ENCODE results near the gene RHOXF2.
"Not testable (repeated sequence)": the region's sequence is repeated elsewhere in the genome, so short reads cannot be mapped to it uniquely, and the experiment has no call there.

Gene RHOXF2

DNA sequence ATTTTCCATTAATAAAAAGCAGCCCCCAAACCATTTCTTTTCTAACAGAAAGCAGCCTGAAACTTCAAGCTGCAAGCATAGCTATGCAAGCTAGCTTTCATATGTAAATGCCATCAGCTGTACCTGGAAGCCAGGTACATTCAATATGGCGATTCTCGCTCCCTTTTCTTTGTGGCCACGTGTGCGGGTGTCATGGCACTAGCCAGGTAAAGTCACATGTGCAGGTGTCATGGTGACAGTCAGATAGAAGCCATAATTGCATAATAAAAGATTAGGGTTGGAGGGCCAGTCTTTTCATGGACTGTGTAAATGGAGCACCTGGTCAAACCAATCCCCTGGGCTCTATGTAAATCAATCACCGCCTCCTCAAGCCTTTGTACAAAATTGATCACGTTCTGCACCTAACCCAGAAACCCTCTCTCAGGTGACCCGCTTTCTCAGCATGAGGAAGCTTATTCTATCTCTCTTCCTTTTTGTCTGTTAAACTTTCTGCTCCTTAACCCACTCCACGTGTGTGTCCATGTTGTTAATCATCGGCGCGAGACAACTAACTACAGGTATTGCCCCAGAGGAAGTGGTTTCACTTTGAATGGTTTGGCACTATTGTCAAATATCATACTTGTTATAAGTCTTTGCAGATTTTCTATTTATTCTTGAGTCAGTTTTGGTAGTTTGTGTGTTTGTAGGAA, 18.0 kb upstream of the RHOXF2 start:
- no peak for DNase-seq
- Histone ChIP-seq H3K9me3 (ENCODE audit: control insufficient read depth, low read length) (no peaks in the 10 kb centered on the region), H3K27me3 (replicated peaks; ENCODE audit: control insufficient read depth, insufficient read depth, low read length, poor library complexity, severe bottlenecking) (no peaks in the 10 kb centered on the region), H3K4me3 (ENCODE audit: insufficient read depth, low read depth, low read length, poor library complexity, severe bottlenecking) (no peak overlapping the region), H3K36me3 (ENCODE audit: control insufficient read depth, insufficient read depth, low read length) (no peaks in the 10 kb centered on the region), H3K4me1 (ENCODE audit: control insufficient read depth, insufficient read depth, low read length, poor library complexity, severe bottlenecking) (no peaks in the 10 kb centered on the region), H3K27ac (ENCODE audit: insufficient read depth, low read length, poor library complexity, severe bottlenecking) (no peak overlapping the region)

DNA sequence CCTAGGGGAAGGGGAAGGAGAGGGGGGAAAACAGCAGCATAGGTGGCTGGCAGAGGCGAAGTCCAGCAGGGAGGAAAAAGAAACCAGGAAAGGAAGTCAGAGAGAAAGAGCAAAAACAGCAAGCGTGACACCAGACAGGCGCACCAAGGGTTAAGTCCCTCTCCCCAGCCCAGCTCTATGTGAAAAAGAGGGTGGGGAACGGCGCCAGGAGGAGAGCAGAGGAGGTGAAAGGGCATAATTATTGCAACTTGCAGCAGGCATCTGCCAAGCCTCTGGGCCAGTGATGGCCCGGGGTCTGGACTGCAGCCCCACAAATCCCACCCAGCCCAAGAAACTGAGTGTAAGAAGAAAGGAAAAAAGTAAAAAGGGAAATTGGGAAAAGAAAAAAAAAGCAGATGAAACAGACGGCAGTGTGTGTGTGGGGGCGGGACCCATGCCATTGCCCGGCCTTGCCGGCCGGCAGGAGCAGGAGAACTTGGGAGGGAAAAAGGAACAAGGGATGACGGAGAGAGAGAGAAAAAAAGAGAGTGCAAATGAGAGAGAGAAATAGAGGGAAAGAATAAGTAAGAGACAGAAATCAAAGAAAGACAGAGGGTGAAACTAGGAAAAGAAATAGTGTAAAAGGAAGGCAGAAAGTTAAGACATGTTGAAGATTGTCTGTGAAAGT, 14.1 kb upstream of the RHOXF2 start:
- no peak overlapping the region for H3K27ac ChIP-seq (ENCODE audit: insufficient read depth, low read length, poor library complexity, severe bottlenecking)
- no peak overlapping the region for H3K4me3 ChIP-seq (ENCODE audit: insufficient read depth, low read depth, low read length, poor library complexity, severe bottlenecking)
- H3K4me1 ChIP-seq (ENCODE audit: control insufficient read depth, insufficient read depth, low read length, poor library complexity, severe bottlenecking): no peaks in the 10 kb centered on the region
- H3K36me3 ChIP-seq (ENCODE audit: control insufficient read depth, insufficient read depth, low read length): no peaks in the 10 kb centered on the region
- no peaks in the 10 kb centered on the region for H3K27me3 ChIP-seq (replicated peaks; ENCODE audit: control insufficient read depth, insufficient read depth, low read length, poor library complexity, severe bottlenecking)
- no peaks in the 10 kb centered on the region for H3K9me3 ChIP-seq (ENCODE audit: control insufficient read depth, low read length)
- no peak for DNase-seq

DNA sequence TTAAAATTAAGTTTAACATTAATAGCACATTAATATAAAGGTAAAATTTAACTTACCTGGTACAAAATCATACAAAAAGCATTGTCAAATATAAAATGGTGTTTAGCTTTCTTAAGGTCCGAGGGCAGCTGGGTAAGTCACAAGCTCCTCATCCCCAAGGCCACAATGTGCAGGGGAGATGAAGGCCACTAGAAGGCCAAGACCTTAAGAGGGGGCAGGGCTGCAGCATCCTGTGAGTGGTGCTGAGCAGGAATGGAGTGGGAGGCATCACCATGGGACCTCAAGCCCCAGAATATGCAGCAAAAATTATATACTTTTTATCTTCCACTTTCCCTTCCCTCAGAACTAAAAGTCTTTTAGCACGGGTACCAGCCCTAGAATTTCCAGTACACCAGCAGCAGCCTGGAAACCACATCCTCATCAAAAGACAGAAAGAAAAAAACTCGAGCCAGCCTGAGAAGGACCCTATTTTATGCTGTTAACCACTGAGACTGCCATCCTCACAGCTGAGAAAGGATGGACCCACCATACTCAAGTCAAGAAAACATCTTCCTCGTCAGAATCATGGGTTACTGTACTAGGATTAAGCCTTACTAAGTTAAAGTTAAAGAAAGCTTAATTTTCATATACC, 13.0 kb upstream of the RHOXF2 start:
- H3K36me3 ChIP-seq (ENCODE audit: control insufficient read depth, insufficient read depth, low read length): no peaks in the 10 kb centered on the region
- no peaks in the 10 kb centered on the region for H3K27me3 ChIP-seq (replicated peaks; ENCODE audit: control insufficient read depth, insufficient read depth, low read length, poor library complexity, severe bottlenecking)
- no peak for DNase-seq
- H3K9me3 ChIP-seq (ENCODE audit: control insufficient read depth, low read length): no peaks in the 10 kb centered on the region
- no peaks in the 10 kb centered on the region for H3K4me1 ChIP-seq (ENCODE audit: control insufficient read depth, insufficient read depth, low read length, poor library complexity, severe bottlenecking)
- no peak overlapping the region for H3K4me3 ChIP-seq (ENCODE audit: insufficient read depth, low read depth, low read length, poor library complexity, severe bottlenecking)
- H3K27ac ChIP-seq (ENCODE audit: insufficient read depth, low read length, poor library complexity, severe bottlenecking): no peak overlapping the region

GRCh38 chrX:120146323-120146722, 12.1 kb upstream of the RHOXF2 start:
- not testable (repeated sequence) for H3K4me1 ChIP-seq (ENCODE audit: control insufficient read depth, insufficient read depth, low read length, poor library complexity, severe bottlenecking); H3K9me3 ChIP-seq (ENCODE audit: control insufficient read depth, low read length); H3K27ac ChIP-seq (ENCODE audit: insufficient read depth, low read length, poor library complexity, severe bottlenecking); DNase-seq; H3K36me3 ChIP-seq (ENCODE audit: control insufficient read depth, insufficient read depth, low read length); H3K27me3 ChIP-seq (replicated peaks; ENCODE audit: control insufficient read depth, insufficient read depth, low read length, poor library complexity, severe bottlenecking); H3K4me3 ChIP-seq (ENCODE audit: insufficient read depth, low read depth, low read length, poor library complexity, severe bottlenecking)

- DNase-seq: no peak
- H3K36me3 ChIP-seq (ENCODE audit: control insufficient read depth, insufficient read depth, low read length): no peaks in the 10 kb centered on the region
- H3K9me3 ChIP-seq (ENCODE audit: control insufficient read depth, low read length): no peaks in the 10 kb centered on the region
- H3K4me1 ChIP-seq (ENCODE audit: control insufficient read depth, insufficient read depth, low read length, poor library complexity, severe bottlenecking): no peaks in the 10 kb centered on the region
- no peak overlapping the region for H3K27ac ChIP-seq (ENCODE audit: insufficient read depth, low read length, poor library complexity, severe bottlenecking)
- no peak overlapping the region for H3K4me3 ChIP-seq (ENCODE audit: insufficient read depth, low read depth, low read length, poor library complexity, severe bottlenecking)
- no peaks in the 10 kb centered on the region for H3K27me3 ChIP-seq (replicated peaks; ENCODE audit: control insufficient read depth, insufficient read depth, low read length, poor library complexity, severe bottlenecking)
Observed at GRCh38 chrX:120147537-120147936, 10.9 kb upstream of the RHOXF2 start.

DNA sequence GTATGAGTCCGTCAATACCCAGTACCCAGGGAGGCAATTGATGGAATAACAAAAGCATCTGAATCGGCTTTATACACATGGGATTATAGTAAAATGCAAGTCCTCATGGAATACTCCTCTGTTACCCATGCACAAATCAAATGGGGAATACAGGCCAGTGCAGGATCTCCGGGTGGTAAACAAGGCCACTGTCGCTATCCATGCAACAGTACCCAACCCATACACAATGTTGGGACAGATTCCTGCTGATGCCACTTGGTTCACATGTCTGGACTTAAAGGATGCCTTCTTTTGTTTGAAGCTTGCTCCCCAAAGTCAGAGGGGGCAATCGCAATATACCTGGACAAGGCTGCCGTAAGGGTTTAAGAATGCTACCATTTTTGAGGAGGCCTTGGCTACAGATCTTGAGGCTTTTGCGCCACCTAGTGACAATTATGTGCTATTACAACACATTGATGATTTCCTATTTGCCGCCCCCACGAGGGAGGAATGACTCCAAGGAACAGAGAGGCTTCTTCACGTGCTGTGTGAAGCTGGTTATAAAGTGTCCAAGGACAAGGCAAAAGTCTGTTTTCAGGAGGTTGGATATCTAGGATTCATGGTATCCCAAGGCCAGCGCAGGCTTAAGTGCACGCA, 8.2 kb upstream of the RHOXF2 start:
- H3K9me3 ChIP-seq (ENCODE audit: control insufficient read depth, low read length); H3K4me3 ChIP-seq (ENCODE audit: insufficient read depth, low read depth, low read length, poor library complexity, severe bottlenecking); H3K27me3 ChIP-seq (replicated peaks; ENCODE audit: control insufficient read depth, insufficient read depth, low read length, poor library complexity, severe bottlenecking); H3K36me3 ChIP-seq (ENCODE audit: control insufficient read depth, insufficient read depth, low read length); H3K4me1 ChIP-seq (ENCODE audit: control insufficient read depth, insufficient read depth, low read length, poor library complexity, severe bottlenecking); DNase-seq; H3K27ac ChIP-seq (ENCODE audit: insufficient read depth, low read length, poor library complexity, severe bottlenecking): not testable (repeated sequence)

DNA sequence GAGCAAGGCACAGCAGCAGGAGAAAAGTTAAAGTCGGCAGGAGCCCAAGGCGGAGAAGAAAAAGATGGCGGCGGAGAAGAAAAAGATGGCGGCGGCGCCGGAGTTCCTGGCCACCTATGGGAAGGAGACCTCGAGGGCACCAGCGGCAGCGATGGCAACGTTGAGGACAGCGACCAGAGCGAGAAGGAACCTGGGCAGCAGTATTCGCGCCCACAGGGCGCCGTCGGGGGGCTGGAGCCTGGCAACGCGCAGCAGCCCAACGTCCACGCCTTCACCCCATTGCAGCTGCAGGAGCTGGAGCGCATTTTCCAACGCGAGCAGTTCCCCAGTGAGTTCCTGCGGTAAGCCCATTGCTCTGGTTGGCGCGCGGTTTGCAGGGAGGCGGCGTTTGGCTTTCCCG, 673 bp downstream of the RHOXF2 start:
- not testable (repeated sequence) for H3K36me3 ChIP-seq (ENCODE audit: control insufficient read depth, insufficient read depth, low read length); H3K27ac ChIP-seq (ENCODE audit: insufficient read depth, low read length, poor library complexity, severe bottlenecking); H3K4me3 ChIP-seq (ENCODE audit: insufficient read depth, low read depth, low read length, poor library complexity, severe bottlenecking); H3K27me3 ChIP-seq (replicated peaks; ENCODE audit: control insufficient read depth, insufficient read depth, low read length, poor library complexity, severe bottlenecking); DNase-seq; H3K4me1 ChIP-seq (ENCODE audit: control insufficient read depth, insufficient read depth, low read length, poor library complexity, severe bottlenecking); H3K9me3 ChIP-seq (ENCODE audit: control insufficient read depth, low read length)

DNA sequence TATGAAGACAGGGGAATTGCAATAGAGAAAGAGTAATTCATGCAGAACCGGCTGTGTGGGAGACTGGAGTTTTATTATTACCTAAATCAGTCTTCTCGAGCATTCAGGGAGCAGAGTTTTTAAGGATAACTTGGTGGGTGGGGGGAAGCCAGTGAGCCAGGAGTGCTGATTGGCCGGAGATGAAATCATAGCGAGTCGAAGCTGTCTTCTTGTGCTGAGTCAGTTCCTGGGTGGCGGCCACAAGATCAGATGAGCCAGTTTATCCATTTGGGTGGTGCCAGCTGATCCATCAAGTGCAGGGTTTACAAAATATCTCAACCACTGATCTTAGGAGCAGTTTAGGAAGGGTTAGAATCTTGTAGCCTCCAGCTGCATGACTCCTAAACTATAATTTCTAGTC, 34.8 kb downstream of the RHOXF2 start:
- not testable (repeated sequence) for H3K27me3 ChIP-seq (replicated peaks; ENCODE audit: control insufficient read depth, insufficient read depth, low read length, poor library complexity, severe bottlenecking); H3K4me1 ChIP-seq (ENCODE audit: control insufficient read depth, insufficient read depth, low read length, poor library complexity, severe bottlenecking); H3K36me3 ChIP-seq (ENCODE audit: control insufficient read depth, insufficient read depth, low read length); DNase-seq; H3K27ac ChIP-seq (ENCODE audit: insufficient read depth, low read length, poor library complexity, severe bottlenecking); H3K4me3 ChIP-seq (ENCODE audit: insufficient read depth, low read depth, low read length, poor library complexity, severe bottlenecking); H3K9me3 ChIP-seq (ENCODE audit: control insufficient read depth, low read length)

- not testable (repeated sequence) for H3K4me1 ChIP-seq (ENCODE audit: control insufficient read depth, insufficient read depth, low read length, poor library complexity, severe bottlenecking); H3K27me3 ChIP-seq (replicated peaks; ENCODE audit: control insufficient read depth, insufficient read depth, low read length, poor library complexity, severe bottlenecking); H3K9me3 ChIP-seq (ENCODE audit: control insufficient read depth, low read length); H3K27ac ChIP-seq (ENCODE audit: insufficient read depth, low read length, poor library complexity, severe bottlenecking); H3K4me3 ChIP-seq (ENCODE audit: insufficient read depth, low read depth, low read length, poor library complexity, severe bottlenecking); DNase-seq; H3K36me3 ChIP-seq (ENCODE audit: control insufficient read depth, insufficient read depth, low read length)
Observed at GRCh38 chrX:120193720-120194119, 35.3 kb downstream of the RHOXF2 start.

- not testable (repeated sequence) for H3K27me3 ChIP-seq (replicated peaks; ENCODE audit: control insufficient read depth, insufficient read depth, low read length, poor library complexity, severe bottlenecking); H3K27ac ChIP-seq (ENCODE audit: insufficient read depth, low read length, poor library complexity, severe bottlenecking)
Observed at GRCh38 chrX:120195786-120196185, 37.4 kb downstream of the RHOXF2 start.

More at GRCh38 chrX:120195786-120196185, 37.4 kb downstream of the RHOXF2 start:
- not testable (repeated sequence) for DNase-seq; H3K4me3 ChIP-seq (ENCODE audit: insufficient read depth, low read depth, low read length, poor library complexity, severe bottlenecking); H3K9me3 ChIP-seq (ENCODE audit: control insufficient read depth, low read length); H3K4me1 ChIP-seq (ENCODE audit: control insufficient read depth, insufficient read depth, low read length, poor library complexity, severe bottlenecking); H3K36me3 ChIP-seq (ENCODE audit: control insufficient read depth, insufficient read depth, low read length)

Data from effector memory CD4-positive, alpha-beta T cell (primary cell).